HUES48 (cell line): Measurements from ENCODE around the gene SPRY1.

Experiments
- H3K27ac ChIP-seq: one replicate; pipeline ENCODE4 v1.7.0; 2013; ENCODE audit warnings: low read depth, low read length, inconsistent platforms
- H3K27me3 ChIP-seq: 2 replicates; pipeline ENCODE4 v1.6.1; 2013; ENCODE audit warnings: mild to moderate bottlenecking, low read length; ENCODE audit not compliant: control insufficient read depth, insufficient read depth
- H3K36me3 ChIP-seq: 2 replicates; pipeline ENCODE4 v1.6.1; 2013; ENCODE audit warnings: low read length; ENCODE audit not compliant: control insufficient read depth, insufficient read depth
- H3K4me1 ChIP-seq: 2 replicates; pipeline ENCODE4 v1.6.1; 2013; ENCODE audit warnings: mild to moderate bottlenecking, low read length; ENCODE audit not compliant: control insufficient read depth, insufficient read depth
- H3K4me3 ChIP-seq: 2 replicates; pipeline ENCODE4 v1.5.1; 2013; ENCODE audit warnings: mild to moderate bottlenecking, low read depth, low read length
- H3K9ac ChIP-seq: 2 replicates; pipeline ENCODE4 v1.6.1; 2013; ENCODE audit warnings: mild to moderate bottlenecking, low read depth, low read length, moderate library complexity
- H3K9me3 ChIP-seq: 2 replicates; pipeline ENCODE4 v1.6.1; 2013; ENCODE audit warnings: low read length; ENCODE audit not compliant: control insufficient read depth, insufficient read depth

SPRY1 gene

GRCh38 chr4:123411514-123411913 is 14.9 kb downstream of the SPRY1 start:
- Histone ChIP-seq H3K27me3 (no peaks in the 10 kb centered on the region), H3K9me3 (no peaks in the 10 kb centered on the region), H3K27ac (no peak overlapping the region), H3K9ac (no peak overlapping the region), H3K4me3 (no peak overlapping the region), H3K4me1 (peaks cover 21% of the 10 kb centered on the region), H3K36me3 (no peaks in the 10 kb centered on the region)

- no peak overlapping the region for H3K9ac ChIP-seq
Measured at GRCh38 chr4:123412091-123412505, 15.5 kb downstream of the SPRY1 start.

DNA sequence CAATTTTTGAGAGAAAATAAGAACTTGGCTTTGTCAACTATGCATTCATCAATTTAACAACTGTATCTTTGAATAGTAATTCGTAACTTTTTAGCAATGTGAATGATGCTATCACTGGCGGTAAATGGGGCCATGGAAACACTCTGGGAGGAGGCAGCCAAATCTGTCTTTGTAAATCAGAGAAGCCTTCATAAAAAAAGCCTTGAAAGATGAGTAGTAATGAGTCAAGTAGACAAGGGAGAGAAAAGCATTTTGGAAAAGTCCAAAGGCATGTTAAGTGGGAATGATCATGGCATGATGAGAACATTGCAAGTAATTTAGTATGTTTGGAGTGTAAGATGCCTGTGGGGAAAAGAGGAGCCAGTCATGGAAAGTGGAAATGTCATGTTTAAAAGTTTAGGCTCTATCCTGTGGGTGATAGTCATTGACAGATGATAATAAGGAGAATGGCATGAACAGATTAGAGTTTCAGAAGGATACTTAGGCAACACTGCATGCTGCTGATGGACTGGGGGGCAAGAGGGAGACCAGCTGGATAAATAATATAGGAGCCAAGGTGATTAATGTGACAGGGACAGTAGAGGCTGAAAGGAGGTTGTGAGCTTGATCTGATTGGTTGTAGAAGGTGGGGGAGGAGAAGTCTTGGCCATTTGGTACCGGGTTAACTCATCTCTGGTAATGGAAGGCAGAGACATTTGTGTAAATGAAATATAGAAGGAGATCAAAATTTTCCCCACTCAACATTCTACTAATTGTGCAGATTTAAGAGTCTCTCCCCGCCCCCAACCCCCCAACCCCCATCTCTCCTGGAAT is 16.3 kb downstream of the SPRY1 start:
- no peak overlapping the region for H3K9ac ChIP-seq
- H3K4me3 ChIP-seq: no peak overlapping the region
- H3K4me1 ChIP-seq: peaks cover 33% of the 10 kb centered on the region
- H3K9me3 ChIP-seq: no peaks in the 10 kb centered on the region
- H3K27ac ChIP-seq: no peak overlapping the region
- H3K36me3 ChIP-seq: no peaks in the 10 kb centered on the region
- no peaks in the 10 kb centered on the region for H3K27me3 ChIP-seq

More at GRCh38 chr4:123412091-123412505, 15.5 kb downstream of the SPRY1 start:
- Histone ChIP-seq H3K4me1 (peaks cover 25% of the 10 kb centered on the region), H3K27me3 (no peaks in the 10 kb centered on the region), H3K36me3 (no peaks in the 10 kb centered on the region), H3K4me3 (no peak overlapping the region), H3K27ac (no peak overlapping the region), H3K9me3 (no peaks in the 10 kb centered on the region)

DNA sequence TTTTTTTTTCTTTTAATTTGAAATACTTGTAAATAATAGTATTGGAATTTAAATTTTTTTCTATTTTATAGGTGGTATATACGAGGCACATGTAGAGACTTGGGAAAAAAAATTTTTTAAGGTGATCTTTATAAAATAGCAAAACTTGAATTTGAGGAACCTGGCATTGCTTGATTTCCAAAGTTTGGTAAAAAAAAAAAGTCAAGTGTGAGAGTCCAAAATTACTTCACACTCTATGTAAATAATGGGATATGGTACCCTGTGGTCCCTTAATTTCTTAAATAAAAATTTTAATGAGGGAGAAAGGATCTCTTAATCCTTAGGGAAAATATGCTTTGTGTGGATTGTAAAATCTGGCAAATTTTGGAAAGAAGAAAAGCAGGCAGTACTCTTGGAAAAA is 19.0 kb downstream of the SPRY1 start:
- Histone ChIP-seq H3K27ac (no peak overlapping the region), H3K36me3 (no peaks in the 10 kb centered on the region), H3K9me3 (no peaks in the 10 kb centered on the region), H3K4me3 (no peak overlapping the region), H3K4me1 (peaks cover 39% of the 10 kb centered on the region), H3K27me3 (no peaks in the 10 kb centered on the region), H3K9ac (no peak overlapping the region; the same call in 1 of the 2 replicates)

GRCh38 chr4:123415977-123416376 is 19.4 kb downstream of the SPRY1 start:
- Histone ChIP-seq H3K27ac (no peak overlapping the region), H3K36me3 (no peaks in the 10 kb centered on the region), H3K27me3 (no peaks in the 10 kb centered on the region), H3K9me3 (no peaks in the 10 kb centered on the region), H3K4me3 (no peak overlapping the region), H3K9ac (no peak overlapping the region; the same call in 1 of the 2 replicates), H3K4me1 (peaks cover 39% of the 10 kb centered on the region)

DNA sequence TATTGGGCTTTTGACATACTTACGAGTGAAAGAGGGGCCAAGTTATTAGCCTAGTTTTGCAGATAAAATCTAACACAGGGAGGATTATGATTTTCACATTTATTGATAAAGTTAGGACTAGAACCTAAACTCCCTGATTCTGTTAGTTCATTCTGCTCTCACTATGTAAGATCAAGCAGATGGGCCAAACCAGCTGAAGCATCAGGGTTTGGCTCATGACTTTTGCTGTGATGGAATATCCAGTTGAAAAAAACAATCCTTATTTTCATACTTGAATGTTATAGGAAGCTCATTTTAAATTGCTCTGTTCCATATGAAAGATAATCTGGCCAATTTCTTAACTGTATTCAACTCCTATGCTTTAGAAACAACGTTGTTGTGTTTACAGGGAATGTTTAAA is 21.2 kb downstream of the SPRY1 start:
- Histone ChIP-seq H3K4me3 (peak overlapping the region; percentile 21), H3K9ac (peak overlapping the region; percentile 12; the same call in 1 of the 2 replicates), H3K36me3 (no peaks in the 10 kb centered on the region), H3K27ac (peak overlapping the region; percentile 94), H3K27me3 (no peaks in the 10 kb centered on the region), H3K9me3 (no peaks in the 10 kb centered on the region), H3K4me1 (peaks cover 39% of the 10 kb centered on the region)

GRCh38 chr4:123418351-123418931 is 21.8 kb downstream of the SPRY1 start:
- Histone ChIP-seq H3K4me3 (peak overlapping the region; percentile 29), H3K9ac (peak overlapping the region; percentile 12; the same call in 1 of the 2 replicates), H3K27me3 (no peaks in the 10 kb centered on the region), H3K36me3 (no peaks in the 10 kb centered on the region), H3K9me3 (no peaks in the 10 kb centered on the region), H3K4me1 (peaks cover 35% of the 10 kb centered on the region), H3K27ac (peak overlapping the region; percentile 94)

DNA sequence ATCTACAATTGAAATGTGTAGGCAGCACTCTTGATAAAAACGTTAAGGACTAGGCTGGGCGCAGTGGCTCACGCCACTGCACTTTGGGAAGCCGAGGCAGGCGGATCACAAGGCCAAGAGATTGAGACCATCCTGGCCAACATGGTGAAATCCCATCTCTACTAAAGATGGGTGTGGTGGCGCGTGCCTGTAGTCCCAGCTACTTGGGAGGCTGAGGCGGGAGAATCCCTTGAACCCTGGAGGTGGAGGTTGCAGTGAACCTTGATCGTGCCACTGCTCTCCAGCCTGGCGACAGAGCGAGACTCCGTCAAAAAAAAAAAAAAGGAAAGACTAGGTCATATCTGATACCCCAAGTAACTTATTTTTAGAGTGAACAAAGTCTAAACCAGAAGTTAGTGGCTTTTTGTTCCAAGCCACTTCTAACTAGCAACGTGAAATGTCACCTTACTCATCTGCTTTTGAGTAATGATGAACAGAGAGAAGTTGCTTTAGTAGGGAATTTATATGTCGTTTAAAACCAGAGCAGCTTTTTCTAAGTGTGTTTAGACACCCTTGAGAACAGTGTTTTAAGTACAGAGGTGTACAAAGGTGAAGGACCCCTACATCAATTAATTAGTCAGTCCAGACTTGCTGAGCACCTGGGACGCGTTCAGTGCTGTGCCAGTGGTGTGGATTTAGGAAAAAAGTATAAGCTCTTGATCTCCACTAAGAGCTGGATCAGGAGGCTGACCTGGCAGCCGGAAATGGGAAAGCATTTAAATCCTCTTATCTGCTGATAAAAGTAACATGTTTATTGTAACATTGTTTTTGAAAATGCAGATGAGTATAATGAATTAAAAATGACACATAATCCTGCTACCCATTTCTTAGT is 23.5 kb downstream of the SPRY1 start:
- no peaks in the 10 kb centered on the region for H3K9me3 ChIP-seq
- H3K4me3 ChIP-seq: no peak overlapping the region
- H3K4me1 ChIP-seq: peaks cover 35% of the 10 kb centered on the region
- H3K27me3 ChIP-seq: no peaks in the 10 kb centered on the region
- H3K9ac ChIP-seq: no peak overlapping the region
- H3K27ac ChIP-seq: peak overlapping the region; percentile 94
- no peaks in the 10 kb centered on the region for H3K36me3 ChIP-seq

GRCh38 chr4:123421227-123421936 is 24.8 kb downstream of the SPRY1 start:
- no peak overlapping the region for H3K27ac ChIP-seq
- no peaks in the 10 kb centered on the region for H3K36me3 ChIP-seq
- H3K4me1 ChIP-seq: peaks cover 26% of the 10 kb centered on the region
- no peak overlapping the region for H3K4me3 ChIP-seq
- no peaks in the 10 kb centered on the region for H3K27me3 ChIP-seq
- no peaks in the 10 kb centered on the region for H3K9me3 ChIP-seq
- no peak overlapping the region for H3K9ac ChIP-seq

DNA sequence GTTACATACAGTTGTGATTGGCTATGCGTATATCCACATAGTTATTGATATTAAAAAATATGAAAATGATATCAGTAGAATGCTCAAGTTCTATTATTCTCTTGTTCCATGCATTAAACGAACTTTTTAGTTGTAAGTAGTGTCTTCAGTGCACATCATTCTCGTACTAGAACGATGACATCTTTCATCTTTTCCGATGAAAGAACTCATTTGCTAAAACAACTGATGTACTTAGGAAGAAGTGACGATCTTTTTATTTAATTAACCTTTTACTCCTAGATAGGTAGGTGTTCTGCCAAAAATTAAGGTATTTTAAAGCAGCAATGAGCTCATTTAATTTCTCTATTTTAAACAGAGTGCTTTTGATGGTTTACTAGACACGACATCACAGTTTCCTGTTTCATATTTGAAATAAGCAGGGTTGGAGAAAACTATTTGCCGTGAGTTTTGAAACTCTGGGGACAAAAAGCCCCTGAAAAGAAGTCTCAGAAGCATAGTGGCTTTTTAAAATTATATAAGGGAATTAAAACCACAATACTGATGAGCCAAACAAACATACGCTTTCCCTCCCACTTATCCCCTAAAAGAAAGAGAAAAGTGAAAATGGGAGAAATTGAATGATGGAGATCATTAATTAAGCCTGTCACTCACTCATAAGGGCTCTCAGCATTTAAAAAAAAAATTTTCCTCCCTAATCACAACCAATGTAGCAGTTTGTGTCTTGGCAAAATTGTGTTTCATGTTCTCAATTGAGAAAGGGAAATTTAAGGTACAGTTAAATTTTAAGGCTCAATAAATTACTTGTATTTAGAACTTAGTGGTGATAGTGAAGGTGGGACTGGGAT is 25.6 kb downstream of the SPRY1 start:
- H3K36me3 ChIP-seq: no peaks in the 10 kb centered on the region
- H3K9ac ChIP-seq: no peak overlapping the region
- peaks cover 18% of the 10 kb centered on the region for H3K4me1 ChIP-seq
- no peak overlapping the region for H3K27ac ChIP-seq
- no peak overlapping the region for H3K4me3 ChIP-seq
- no peaks in the 10 kb centered on the region for H3K9me3 ChIP-seq
- H3K27me3 ChIP-seq: no peaks in the 10 kb centered on the region
